HepG2 (cell line): Measurements from ENCODE around the gene CCDC178. TPM values are rescaled to one million over a fixed set of nuclear protein-coding genes. Genes with fewer than 3 reads are reported as not detected.

ENCODE experiments used
- ATAC-seq: fragments of 200-7000 bp; cut with Tn5 transposase; 3 replicates; pipeline ENCODE4 v1.9.1; 2020; ENCODE audit warnings: mild to moderate bottlenecking, moderate library complexity
- BruUV-seq: library from RNA; stranded (reverse); fragments of 400-500 nt; replicated peaks from 2 replicates; lab custom pipeline; 2021; lab: Mats Ljungman, UMichigan
- CTCF ChIA-PET: fragments of 300-600 bp; formaldehyde crosslinking; extraction: SDS; loops from one replicate; lab custom pipeline; 2021; ENCODE audit warnings: low total read pairs, inconsistent platforms, low intra/inter-chr PET ratio; lab: Yijun Ruan, JAX
- POLR2A ChIA-PET: fragments of 350-600 bp; sonication (Branson Sonifier 250); formaldehyde crosslinking; loops from one replicate; lab custom pipeline; 2020; ENCODE audit warnings: antibody characterized with exemption, inconsistent platforms; lab: Yijun Ruan, JAX
- DNase-seq: peaks from one replicate; pipeline ENCODE4 v3.0.0-alpha.2; 2015; ENCODE audit warnings: low spot score
- FAIRE-seq: peaks from 3 replicates; lab custom pipeline; 2011; peaks lifted over from hg19 to GRCh38; lab: Jason Lieb, UNC
- H2AFZ ChIP-seq: one replicate; pipeline ENCODE4 v1.6.1; 2011; ENCODE audit warnings: low read length, inconsistent platforms
- H3K27ac ChIP-seq: fragments of 300-600 bp; 3 replicates; pipeline ENCODE4 v1.8.0; 2011; ENCODE audit warnings: mixed run types, mild to moderate bottlenecking, mixed read lengths, low read length, inconsistent platforms; ENCODE audit not compliant: insufficient read depth; ENCODE audit errors: extremely low read length
- H3K27me3 ChIP-seq, 2 experiments: fragments of 200-600 bp in 1 of 2; 2 replicates in 1 of 2; 3 replicates in 1 of 2; pipeline versions ENCODE4 v1.6.0 to v1.8.0; 2011; ENCODE audit warnings: low read length in 2 of 2, mild to moderate bottlenecking in 2 of 2, moderate library complexity in 2 of 2, inconsistent platforms in 1 of 2; ENCODE audit not compliant: insufficient read depth in 2 of 2, control insufficient read depth in 1 of 2
- H3K36me3 ChIP-seq, 2 experiments: fragments of 200-600 bp in 1 of 2; replicated peaks in 1 of 2; 2 replicates in 1 of 2; 3 replicates in 1 of 2; pipeline versions ENCODE4 v1.5.1 to v1.8.0; 2011; ENCODE audit warnings: low read length in 2 of 2, inconsistent platforms in 1 of 2; ENCODE audit not compliant: insufficient read depth in 2 of 2, control insufficient read depth in 1 of 2
- H3K4me1 ChIP-seq: 2 replicates; pipeline ENCODE4 v1.5.1; 2012; ENCODE audit warnings: low read length, inconsistent platforms; ENCODE audit not compliant: insufficient read depth
- H3K4me2 ChIP-seq: 2 replicates; pipeline ENCODE4 v1.6.0; 2011; ENCODE audit warnings: low read depth, low read length, inconsistent platforms
- H3K4me3 ChIP-seq, 3 experiments: fragments of 200-600 bp in 1 of 3; sonication (generic), shearing (Covaris generic) in 1 of 3; replicated peaks in 1 of 3; 2 replicates each; pipeline ENCODE4 v1.5.1; 2011 to 2016; ENCODE audit warnings: low read length in 3 of 3, inconsistent platforms in 2 of 3, low read depth in 2 of 3, mild to moderate bottlenecking in 2 of 3, control low read depth in 1 of 3, mixed read lengths in 1 of 3; ENCODE audit not compliant: insufficient read depth in 1 of 3
- H3K79me2 ChIP-seq: one replicate; pipeline ENCODE4 v1.6.1; 2011; ENCODE audit warnings: low read length, inconsistent platforms; ENCODE audit not compliant: insufficient read depth
- H3K9ac ChIP-seq: 2 replicates; pipeline ENCODE4 v1.6.0; 2011; ENCODE audit warnings: mild to moderate bottlenecking, low read depth, low read length, inconsistent platforms; ENCODE audit not compliant: insufficient read depth
- H3K9me3 ChIP-seq: 2 replicates; pipeline ENCODE4 v1.5.1; 2012; ENCODE audit warnings: mild to moderate bottlenecking, low read length
- H4K20me1 ChIP-seq: 2 replicates; pipeline ENCODE4 v1.6.0; 2011; ENCODE audit warnings: inconsistent platforms, mild to moderate bottlenecking, low read length, moderate library complexity; ENCODE audit not compliant: insufficient read depth
- ATAD3A ChIP-seq: sonication (generic); formaldehyde crosslinking; IDR thresholded peaks from 2 replicates; pipeline ENCODE4 v1.4.0; 2020; ENCODE audit warnings: missing genetic modification reagents
- ATF7 ChIP-seq, 2 experiments: fragments of 450-650 bp in 1 of 2; sonication (generic) in 1 of 2; formaldehyde crosslinking in 1 of 2; IDR thresholded peaks; 2 replicates each; pipeline versions ENCODE4 v1.4.0 to v1.6.1; 2016 to 2020; ENCODE audit warnings: antibody characterized with exemption in 1 of 2, mild to moderate bottlenecking in 1 of 2, missing genetic modification reagents in 1 of 2
- CREB1 ChIP-seq, 2 experiments: fragments of 450-650 bp in 1 of 2; IDR thresholded peaks; 2 replicates each; pipeline ENCODE4 v1.6.1; 2016 to 2017; ENCODE audit warnings: control low read depth in 1 of 2, mild to moderate bottlenecking in 1 of 2, missing compliant biosample characterization in 1 of 2, missing genetic modification characterization in 1 of 2
- DZIP1 ChIP-seq: sonication (generic); formaldehyde crosslinking; IDR thresholded peaks from 2 replicates; pipeline ENCODE4 v1.5.0; 2020; ENCODE audit warnings: mild to moderate bottlenecking, missing genetic modification reagents
- JARID2 ChIP-seq: sonication (generic); formaldehyde crosslinking; IDR thresholded peaks from 2 replicates; pipeline ENCODE4 v1.8.1; 2023; ENCODE audit warnings: missing genetic modification reagents, inconsistent platforms; ENCODE audit not compliant: insufficient replicate concordance
- ZSCAN25 ChIP-seq: sonication (generic); formaldehyde crosslinking; IDR thresholded peaks from 2 replicates; pipeline ENCODE4 v1.8.0; 2022; ENCODE audit warnings: mild to moderate bottlenecking, missing genetic modification reagents
- WGBS: methylation state at CpG from one replicate; pipeline ENCODE4 v1.1.6; 2017; ENCODE audit warnings: low lambda C conversion rate; 5-methylcytosine and 5-hydroxymethylcytosine counted together
- in situ Hi-C: cut with HindIII; loops from 2 replicates; pipeline ENCODE4 v1.10.0; 2017; ENCODE audit warnings: low pct_unique_long_range_greater_than_20kb; ENCODE audit not compliant: extremely low pct_ligation_motif_present
- intact Hi-C: fragments of 100-400 bp; cut with micrococcal nuclease; formaldehyde crosslinking; loops from one replicate; pipeline ENCODE4 v1.10.0; 2022; ENCODE audit not compliant: unreplicated experiment
- polyA plus RNA-seq, 8 experiments: library from polyadenylated mRNA; depleted of rRNA in 3 of 8; stranded (reverse) in 7 of 8; unstranded in 1 of 8; fragments of >200 nt; fragmentation: Illumina TruSeq in 4 of 8; extraction: Trizol in 4 of 8; gene quantifications; 2 replicates each; pipeline versions ENCODE4 v1.2.1 to v1.2.3, GENCODE V29; 2011 to 2016; ENCODE audit warnings: low read depth in 4 of 8, missing spikeins in 1 of 8, mixed read lengths in 1 of 8; ENCODE audit not compliant: insufficient read depth in 1 of 8
- total RNA-seq, 5 experiments: library from RNA; depleted of rRNA; stranded (reverse); fragments of >200 nt; fragmentation: Illumina TruSeq; extraction: Trizol; gene quantifications; 2 replicates each; pipeline ENCODE4 v1.2.3, GENCODE V29; 2016; ENCODE audit warnings: low read depth in 1 of 5

The CCDC178 gene
- total and polyA plus RNA-seq, 2 of the 13 experiments (the other 11 are each of a cell fraction or from before 2014, with no cell fraction given), result not detected

- POLR2A ChIA-PET, result no interaction called here
- Histone ChIP-seq H3K4me2 (no peak overlapping the region), H3K9me3 (peaks cover 21% of the 10 kb centered on the region), H3K36me3 (no peaks in the 10 kb centered on the region), H3K79me2 (no peaks in the 10 kb centered on the region), H3K27ac (no peak overlapping the region), H3K27me3 (no peaks in the 10 kb centered on the region), H3K9ac (no peak overlapping the region), H4K20me1 (no peaks in the 10 kb centered on the region), H3K4me3 (no peak overlapping the region), H3K4me1 (no peaks in the 10 kb centered on the region), H2AFZ (no peak overlapping the region)
- DNase-seq (no peak), ATAC-seq (no peak), FAIRE-seq (no peak)
- WGBS, result 2% methylated on average over 3 of the region's 3 CpGs
- in situ Hi-C loops (no loop called here), intact Hi-C loops (no loop called here)
- CTCF ChIA-PET, result no interaction called here
- no TSS peak for BruUV-seq
- TF ChIP-seq ATAD3A, result no peak
- TF ChIP-seq ZSCAN25, result no peak
- TF ChIP-seq JARID2 (CRISPR knock-in tag), result no peak
- TF ChIP-seq DZIP1 (CRISPR knock-in tag), result no peak
- peak; percentile 68 for TF ChIP-seq CREB1 (IDR thresholded peaks at IDR 0.05)
- TF ChIP-seq CREB1 (CRISPR knock-in tag; IDR thresholded peaks at IDR 0.05), result no peak
- TF ChIP-seq ATF7 (IDR thresholded peaks at IDR 0.05), result peak; percentile 85
- no peak for TF ChIP-seq ATF7 (CRISPR knock-in tag; IDR thresholded peaks at IDR 0.05)
Measured at GRCh38 chr18:33334781-33335180, 105.7 kb downstream of the CCDC178 start.
